Skeletal muscle tissue (tissue), 4 donors: Measurements from ENCODE around the gene TBC1D21. TPM values are rescaled to one million over a fixed set of nuclear protein-coding genes. Genes with fewer than 3 reads are reported as not detected.

Experiments used
- H3K27ac ChIP-seq: one replicate; pipeline ENCODE4 v1.7.0; 2013; ENCODE audit warnings: mild to moderate bottlenecking, low read depth, low read length, inconsistent platforms
- H3K27me3 ChIP-seq, 3 donors: one replicate each; pipeline ENCODE4 v1.7.0; 2013; ENCODE audit warnings: low read length in 3 of 3; ENCODE audit not compliant: control insufficient read depth in 3 of 3, insufficient read depth in 3 of 3
- H3K36me3 ChIP-seq, 3 donors: one replicate each; pipeline ENCODE4 v1.7.0; 2013; ENCODE audit warnings: low read length in 3 of 3; ENCODE audit not compliant: control insufficient read depth in 3 of 3, insufficient read depth in 3 of 3
- H3K4me1 ChIP-seq, 3 donors: one replicate each; pipeline ENCODE4 v1.7.0; 2013; ENCODE audit warnings: low read length in 3 of 3, mild to moderate bottlenecking in 3 of 3; ENCODE audit not compliant: control insufficient read depth in 3 of 3, insufficient read depth in 3 of 3
- H3K4me3 ChIP-seq, 3 donors: one replicate each; pipeline ENCODE4 v1.7.0; 2013; ENCODE audit warnings: low read length in 3 of 3
- H3K9ac ChIP-seq, 3 donors: one replicate each; pipeline ENCODE4 v1.7.0; 2013; ENCODE audit warnings: low read length in 3 of 3, mild to moderate bottlenecking in 3 of 3, moderate library complexity in 2 of 3, low read depth in 1 of 3
- H3K9me3 ChIP-seq, 3 donors: one replicate each; pipeline ENCODE4 v1.7.0; 2013; ENCODE audit warnings: low read length in 3 of 3; ENCODE audit not compliant: control insufficient read depth in 3 of 3
- total RNA-seq: library from RNA; depleted of rRNA; stranded (reverse); fragments of >200 nt; gene quantifications from one replicate; pipeline ENCODE4 v1.2.3, GENCODE V29; 2014
- donor health status: Osteomylitis.

The TBC1D21 gene
- total RNA-seq, 1 donor from 2014 or later, result not detected

- Histone ChIP-seq H3K36me3 (no peaks in the 10 kb centered on the region), H3K4me3 (no peak overlapping the region), H3K27me3 (peaks cover 20 to 49% (median 47%) of the 10 kb centered on the region in 3 donors), H3K27ac (no peak overlapping the region), H3K9ac (no peak overlapping the region), H3K9me3 (no peaks in the 10 kb centered on the region), H3K4me1 (no peaks in the 10 kb centered on the region)
Measured at GRCh38 chr15:73870700-73871408, 2.5 kb upstream of the TBC1D21 start.

GRCh38 chr15:73872346-73872745 is 1.0 kb upstream of the TBC1D21 start:
- Histone ChIP-seq H3K36me3 (no peaks in the 10 kb centered on the region), H3K4me1 (no peaks in the 10 kb centered on the region), H3K9me3 (no peaks in the 10 kb centered on the region), H3K27me3 (peaks cover 16 to 42% (median 39%) of the 10 kb centered on the region in 3 donors), H3K27ac (no peak overlapping the region), H3K4me3 (no peak overlapping the region), H3K9ac (no peak overlapping the region)

- H3K9me3 ChIP-seq, result no peaks in the 10 kb centered on the region
- no peak overlapping the region for H3K9ac ChIP-seq
- no peaks in the 10 kb centered on the region for H3K4me1 ChIP-seq
- H3K27me3 ChIP-seq, result peaks cover 9 to 36% (median 27%) of the 10 kb centered on the region in 3 donors
- no peaks in the 10 kb centered on the region for H3K36me3 ChIP-seq
- no peak overlapping the region for H3K4me3 ChIP-seq
- no peak overlapping the region for H3K27ac ChIP-seq
Measured at GRCh38 chr15:73873889-73874511, 636 bp downstream of the TBC1D21 start.

- Histone ChIP-seq H3K27me3 (peaks cover 3 to 23% (median 10%) of the 10 kb centered on the region in 3 donors), H3K4me1 (no peaks in the 10 kb centered on the region), H3K9me3 (no peaks in the 10 kb centered on the region), H3K4me3 (no peak overlapping the region), H3K9ac (no peak overlapping the region), H3K36me3 (no peaks in the 10 kb centered on the region), H3K27ac (no peak overlapping the region)
Measured at GRCh38 chr15:73879426-73879825, 6.1 kb downstream of the TBC1D21 start.

- Histone ChIP-seq H3K27me3 (peaks cover 3 to 29% (median 6%) of the 10 kb centered on the region in 3 donors), H3K36me3 (no peaks in the 10 kb centered on the region), H3K9ac (no peak overlapping the region), H3K27ac (no peak overlapping the region), H3K4me1 (no peaks in the 10 kb centered on the region), H3K9me3 (no peaks in the 10 kb centered on the region), H3K4me3 (no peak overlapping the region)
Measured at GRCh38 chr15:73881579-73882320, 8.4 kb downstream of the TBC1D21 start.

GRCh38 chr15:73882761-73883419 is 9.5 kb downstream of the TBC1D21 start:
- H3K27me3 ChIP-seq, result peaks cover 3 to 29% (median 9%) of the 10 kb centered on the region in 3 donors
- H3K9me3 ChIP-seq, result no peaks in the 10 kb centered on the region
- no peak overlapping the region for H3K4me3 ChIP-seq
- no peak overlapping the region for H3K9ac ChIP-seq
- no peak overlapping the region for H3K27ac ChIP-seq
- H3K4me1 ChIP-seq, result no peaks in the 10 kb centered on the region
- no peaks in the 10 kb centered on the region for H3K36me3 ChIP-seq

- no peaks in the 10 kb centered on the region for H3K36me3 ChIP-seq
- no peak overlapping the region for H3K4me3 ChIP-seq
- H3K4me1 ChIP-seq, result no peaks in the 10 kb centered on the region
- no peaks in the 10 kb centered on the region for H3K9me3 ChIP-seq
- H3K27me3 ChIP-seq, result peaks cover 3 to 36% (median 9%) of the 10 kb centered on the region in 3 donors
- no peak overlapping the region for H3K9ac ChIP-seq
- no peak overlapping the region for H3K27ac ChIP-seq
Measured at GRCh38 chr15:73884159-73884558, 10.8 kb downstream of the TBC1D21 start.

- Histone ChIP-seq H3K4me1 (no peaks in the 10 kb centered on the region), H3K27ac (no peak overlapping the region), H3K36me3 (no peaks in the 10 kb centered on the region), H3K9me3 (no peaks in the 10 kb centered on the region), H3K27me3 (peaks cover 3 to 36% (median 9%) of the 10 kb centered on the region in 3 donors), H3K9ac (no peak overlapping the region), H3K4me3 (no peak overlapping the region)
Measured at GRCh38 chr15:73885954-73886700, 12.8 kb downstream of the TBC1D21 start.

GRCh38 chr15:73886717-73887345 is 13.5 kb downstream of the TBC1D21 start:
- peaks cover 3 to 35% (median 12%) of the 10 kb centered on the region in 3 donors for H3K27me3 ChIP-seq

More at GRCh38 chr15:73886717-73887345, 13.5 kb downstream of the TBC1D21 start:
- no peaks in the 10 kb centered on the region for H3K4me1 ChIP-seq
- no peaks in the 10 kb centered on the region for H3K9me3 ChIP-seq
- no peak overlapping the region for H3K4me3 ChIP-seq
- H3K36me3 ChIP-seq, result no peaks in the 10 kb centered on the region
- no peak overlapping the region for H3K27ac ChIP-seq
- H3K9ac ChIP-seq, result no peak overlapping the region
